K562 (cell line): ENCODE measurements around the gene ADAM23. TPM values are rescaled to one million over a fixed set of nuclear protein-coding genes. Genes with fewer than 3 reads are reported as not detected.

Source experiments
- ATAC-seq: fragments of 200-7000 bp; cut with Tn5 transposase; 3 replicates; pipeline ENCODE4 v1.9.1; 2020; ENCODE audit warnings: moderate library complexity
- BruUV-seq: library from RNA; stranded (reverse); fragments of 400-500 nt; replicated peaks from 2 replicates; lab custom pipeline; 2021; lab: Mats Ljungman, UMichigan
- CTCF ChIA-PET: fragments of 300-600 bp; formaldehyde crosslinking; extraction: SDS; loops from one replicate; lab custom pipeline; 2021; ENCODE audit warnings: low intra/inter-chr PET ratio; lab: Yijun Ruan, JAX
- POLR2A ChIA-PET: fragments of 300-600, 350-650 bp; sonication (Branson Sonifier 250); formaldehyde crosslinking; extraction: SDS; loops from one replicate; lab custom pipeline; 2021; ENCODE audit warnings: antibody characterized with exemption, inconsistent platforms; lab: Yijun Ruan, JAX
- DNase-seq, 4 experiments: peaks; one replicate each; pipeline versions ENCODE4 v3.0.0 to v3.0.0-alpha.2; 2011 to 2018; ENCODE audit warnings: low spot score in 3 of 4, mixed read lengths in 3 of 4; ENCODE audit errors: extremely low read depth in 1 of 4
- FAIRE-seq: peaks from 2 replicates; lab custom pipeline; 2011; peaks lifted over from hg19 to GRCh38; lab: Jason Lieb, UNC
- H2AFZ ChIP-seq: 2 replicates; pipeline ENCODE4 v1.6.0; 2011; ENCODE audit warnings: low read depth, low read length, control low read depth, inconsistent platforms
- H3K27ac ChIP-seq: fragments of 200-600 bp; 3 replicates; pipeline ENCODE4 v1.8.0; 2011; ENCODE audit warnings: low read depth, mild to moderate bottlenecking, control low read depth, inconsistent platforms, low read length, moderate library complexity, mixed read lengths; ENCODE audit errors: extremely low read depth
- H3K27me3 ChIP-seq, 2 experiments: fragments of 300-600 bp in 1 of 2; 2 replicates in 1 of 2; 3 replicates in 1 of 2; pipeline versions ENCODE4 v1.6.0 to v1.8.0; 2011; ENCODE audit warnings: inconsistent platforms in 2 of 2, low read length in 2 of 2, mild to moderate bottlenecking in 1 of 2, mixed read lengths in 1 of 2, moderate library complexity in 1 of 2; ENCODE audit not compliant: control insufficient read depth in 2 of 2, insufficient read depth in 2 of 2
- H3K36me3 ChIP-seq: fragments of 300-600 bp; 3 replicates; pipeline ENCODE4 v1.8.0; 2011; ENCODE audit warnings: mild to moderate bottlenecking, low read length, inconsistent platforms; ENCODE audit not compliant: control insufficient read depth, insufficient read depth
- H3K4me1 ChIP-seq, 2 experiments: fragments of 200-600 bp in 1 of 2; replicated peaks in 1 of 2; 2 replicates in 1 of 2; 3 replicates in 1 of 2; pipeline versions ENCODE4 v1.5.1 to v1.8.0; 2011; ENCODE audit warnings: inconsistent platforms in 2 of 2, low read length in 2 of 2, mild to moderate bottlenecking in 1 of 2, mixed read lengths in 1 of 2, moderate library complexity in 1 of 2; ENCODE audit not compliant: control insufficient read depth in 2 of 2, insufficient read depth in 2 of 2
- H3K4me2 ChIP-seq: 2 replicates; pipeline ENCODE4 v1.6.1; 2011; ENCODE audit warnings: low read length, control low read depth, inconsistent platforms, mixed read lengths; ENCODE audit not compliant: insufficient read depth
- H3K4me3 ChIP-seq: fragments of 200-600 bp; sonication (generic), shearing (Covaris generic); 2 replicates; pipeline ENCODE4 v1.5.1; 2016; ENCODE audit warnings: control low read depth, inconsistent platforms
- H3K79me2 ChIP-seq: fragments of 200-600 bp; 3 replicates; pipeline ENCODE4 v1.8.0; 2011; ENCODE audit warnings: low read length, inconsistent platforms; ENCODE audit not compliant: control insufficient read depth, insufficient read depth
- H3K9ac ChIP-seq, 2 experiments: 2 replicates each; pipeline versions ENCODE4 v1.6.0 to v1.6.1; 2011; ENCODE audit warnings: low read depth in 2 of 2, low read length in 2 of 2, control low read depth in 1 of 2, inconsistent platforms in 1 of 2, mild to moderate bottlenecking in 1 of 2, mixed read lengths in 1 of 2; ENCODE audit not compliant: insufficient read depth in 1 of 2
- H3K9me1 ChIP-seq: one replicate; pipeline ENCODE4 v1.6.0; 2011; ENCODE audit warnings: inconsistent platforms, mild to moderate bottlenecking, low read length, moderate library complexity; ENCODE audit not compliant: control insufficient read depth, insufficient read depth
- H3K9me3 ChIP-seq: replicated peaks from 2 replicates; pipeline ENCODE4 v1.5.1; 2011; ENCODE audit warnings: low read depth, low read length, inconsistent platforms; ENCODE audit not compliant: control insufficient read depth, insufficient read depth
- H4K20me1 ChIP-seq: replicated peaks from 2 replicates; pipeline ENCODE4 v1.6.1; 2011; ENCODE audit warnings: low read length, inconsistent platforms, mixed read lengths; ENCODE audit not compliant: control insufficient read depth, insufficient read depth
- BRCA1 ChIP-seq, 2 experiments: fragments of 450-650 bp in 1 of 2; sonication (generic) in 1 of 2; formaldehyde crosslinking in 1 of 2; IDR thresholded peaks; 2 replicates each; pipeline versions ENCODE4 v1.5.0 to v1.6.1; 2017 to 2020; ENCODE audit warnings: mild to moderate bottlenecking in 1 of 2, missing genetic modification reagents in 1 of 2
- CREM ChIP-seq: IDR thresholded peaks from 2 replicates; pipeline ENCODE4 v1.6.1; 2014; ENCODE audit warnings: antibody characterized with exemption, low read depth
- ELF1 ChIP-seq: fragments of 200-800 bp; sonication (Bioruptor generic); IDR thresholded peaks from 2 replicates; pipeline ENCODE4 v1.6.1; 2016; ENCODE audit warnings: missing genetic modification characterization, missing compliant biosample characterization
- GABPB2 ChIP-seq: fragments of 250-450 bp; sonication (Bioruptor Pico); conservative IDR thresholded peaks from 2 replicates; pipeline ENCODE4 v1.5.1; 2021; ENCODE audit warnings: mild to moderate bottlenecking
- IFI16 ChIP-seq: fragments of 250-450 bp; sonication (Bioruptor Pico); IDR thresholded peaks from 2 replicates; pipeline ENCODE4 v2.1.2; 2022; ENCODE audit warnings: mild to moderate bottlenecking, inconsistent platforms
- MAZ ChIP-seq, 2 experiments: fragments of 450-650 bp in 1 of 2; sonication (generic) in 1 of 2; formaldehyde crosslinking; IDR thresholded peaks in 1 of 2; conservative IDR thresholded peaks in 1 of 2; 2 replicates each; pipeline versions ENCODE4 v1.4.0 to v1.5.0; 2020; ENCODE audit warnings: mild to moderate bottlenecking in 1 of 2, missing genetic modification reagents in 1 of 2
- PTRF ChIP-seq: fragments of 450-650 bp; IDR thresholded peaks from 2 replicates; pipeline ENCODE4 v1.6.1; 2016; ENCODE audit warnings: mild to moderate bottlenecking, missing genetic modification characterization, missing compliant biosample characterization
- ZNF174 ChIP-seq: fragments of 250-450 bp; sonication (Bioruptor Pico); IDR thresholded peaks from 2 replicates; pipeline ENCODE4 v1.4.0; 2020; ENCODE audit warnings: mild to moderate bottlenecking
- ZNF347 ChIP-seq: fragments of 450-650 bp; formaldehyde crosslinking; IDR thresholded peaks from 2 replicates; pipeline ENCODE4 v1.4.0; 2020; ENCODE audit warnings: low read depth, mild to moderate bottlenecking, moderate library complexity
- WGBS: fragments of 100-300 bp; shearing (Covaris generic); methylation state at CpG from one replicate; pipeline ENCODE4 v1.1.6; 2016; ENCODE audit warnings: low coverage, mixed read lengths; ENCODE audit not compliant: insufficient coverage; ENCODE audit errors: missing lambda C conversion rate; 5-methylcytosine and 5-hydroxymethylcytosine counted together
- in situ Hi-C: fragments of 300-500 bp; cut with MboI; formaldehyde crosslinking; loops from 4 replicates; pipeline ENCODE4 v1.15.0; 2018; ENCODE audit warnings: inconsistent platforms, mixed read lengths
- intact Hi-C: fragments of 100-400 bp; cut with micrococcal nuclease; formaldehyde crosslinking; loops from 2 replicates; pipeline ENCODE4 v1.14.2; 2022
- polyA plus RNA-seq, 8 experiments: library from polyadenylated mRNA; depleted of rRNA in 4 of 8; stranded (reverse) in 5 of 8; unstranded in 3 of 8; fragments of >200 nt; fragmentation: Nextera tagmentation in 2 of 8; fragmentation: Illumina TruSeq in 1 of 8; extraction: Ambion mirVana in 2 of 8; extraction: Trizol in 1 of 8; gene quantifications; 2 replicates each; pipeline versions ENCODE4 v1.2.1 to v1.2.3, GENCODE V29; 2011 to 2014; ENCODE audit warnings: inconsistent platforms in 1 of 8, missing spikeins in 1 of 8
- total RNA-seq, 7 experiments: library from RNA; depleted of rRNA in 6 of 7; stranded (reverse); fragments of >200 nt in 6 of 7; fragmentation: Illumina TruSeq in 2 of 7; extraction: Trizol in 2 of 7; gene quantifications; 2 replicates each; pipeline versions ENCODE4 v1.2.1 to v1.2.3, GENCODE V29; 2011 to 2021; ENCODE audit warnings: low replicate concordance in 1 of 7

Gene ADAM23
- total and polyA plus RNA-seq, 9 of the 15 experiments (the other 6 are each of a cell fraction or from before 2014, with no cell fraction given), result 0.02 TPM; not detected in 8

DNA sequence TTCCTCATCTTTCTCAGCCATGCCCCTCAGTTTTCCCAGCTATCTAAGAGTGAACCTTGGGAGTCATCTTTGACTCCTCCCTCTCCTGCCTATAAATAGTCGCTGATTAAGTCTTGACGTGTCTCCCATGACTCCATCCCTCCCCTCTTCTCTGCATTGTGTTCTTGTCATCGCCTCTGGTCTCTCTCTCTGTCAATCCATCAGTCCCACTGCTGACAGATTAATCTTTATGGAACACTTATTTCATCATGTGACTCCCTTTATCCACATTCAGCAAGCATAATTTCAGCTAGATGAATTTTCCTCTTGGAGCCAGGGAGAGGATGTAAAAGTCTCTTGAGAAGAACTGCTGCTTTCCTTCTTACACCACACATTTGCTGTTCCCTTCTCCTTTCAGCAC lies 9.4 kb downstream of the ADAM23 start:
- Histone ChIP-seq H3K9me1 (no peaks in the 10 kb centered on the region), H3K27me3 (no peaks in the 10 kb centered on the region), H4K20me1 (no peaks in the 10 kb centered on the region), H3K9ac (no peak overlapping the region), H3K79me2 (no peaks in the 10 kb centered on the region), H3K4me3 (no peak overlapping the region), H3K27ac (no peak overlapping the region), H3K4me1 (no peaks in the 10 kb centered on the region), H3K9me3 (no peaks in the 10 kb centered on the region), H2AFZ (no peak overlapping the region), H3K36me3 (no peaks in the 10 kb centered on the region), H3K4me2 (no peak overlapping the region)
- BruUV-seq, result no TSS peak
- no peak for FAIRE-seq
- in situ Hi-C loops (no loop called here), intact Hi-C loops (no loop called here)
- no peak for ATAC-seq
- ChIA-PET CTCF (no interaction called here), POLR2A (no interaction called here)
- no peak for DNase-seq
- TF ChIP-seq ZNF174 (CRISPR knock-in tag), result no peak
- no peak for TF ChIP-seq CREM
- no peak for TF ChIP-seq MAZ (CRISPR knock-in tag; conservative IDR thresholded peaks at IDR 0.05 in 1 of 2, IDR thresholded peaks at IDR 0.05 in 1 of 2)
- TF ChIP-seq IFI16 (CRISPR knock-in tag), result no peak
- TF ChIP-seq GABPB2 (CRISPR knock-in tag), result no peak
- TF ChIP-seq PTRF, result no peak
- no peak for TF ChIP-seq ELF1 (tag)
- TF ChIP-seq ZNF347 (CRISPR knock-in tag), result no peak
- TF ChIP-seq BRCA1 (IDR thresholded peaks at IDR 0.05), result no peak
- TF ChIP-seq BRCA1 (CRISPR knock-in tag; IDR thresholded peaks at IDR 0.05), result no peak
- 0% methylated on average over 3 of the region's 3 CpGs for WGBS
